ENCODE results near the gene TUBA3C. TPM values are rescaled to one million over a fixed set of nuclear protein-coding genes. Genes with fewer than 3 reads are reported as not detected.

TUBA3C gene
- total RNA-seq, 1 experiment from 2014 or later = not detected

GRCh38 chr13:19173752-19174151 lies 7.9 kb downstream of the TUBA3C start:
- no peak for TF ChIP-seq EZH2 (IDR thresholded peaks at IDR 0.05; ENCODE audit: low read depth)
- TF ChIP-seq, protein P1, sequence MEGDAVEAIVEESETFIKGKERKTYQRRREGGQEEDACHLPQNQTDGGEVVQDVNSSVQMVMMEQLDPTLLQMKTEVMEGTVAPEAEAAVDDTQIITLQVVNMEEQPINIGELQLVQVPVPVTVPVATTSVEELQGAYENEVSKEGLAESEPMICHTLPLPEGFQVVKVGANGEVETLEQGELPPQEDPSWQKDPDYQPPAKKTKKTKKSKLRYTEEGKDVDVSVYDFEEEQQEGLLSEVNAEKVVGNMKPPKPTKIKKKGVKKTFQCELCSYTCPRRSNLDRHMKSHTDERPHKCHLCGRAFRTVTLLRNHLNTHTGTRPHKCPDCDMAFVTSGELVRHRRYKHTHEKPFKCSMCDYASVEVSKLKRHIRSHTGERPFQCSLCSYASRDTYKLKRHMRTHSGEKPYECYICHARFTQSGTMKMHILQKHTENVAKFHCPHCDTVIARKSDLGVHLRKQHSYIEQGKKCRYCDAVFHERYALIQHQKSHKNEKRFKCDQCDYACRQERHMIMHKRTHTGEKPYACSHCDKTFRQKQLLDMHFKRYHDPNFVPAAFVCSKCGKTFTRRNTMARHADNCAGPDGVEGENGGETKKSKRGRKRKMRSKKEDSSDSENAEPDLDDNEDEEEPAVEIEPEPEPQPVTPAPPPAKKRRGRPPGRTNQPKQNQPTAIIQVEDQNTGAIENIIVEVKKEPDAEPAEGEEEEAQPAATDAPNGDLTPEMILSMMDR (conservative IDR thresholded peaks at IDR 0.05) = no peak
- no peaks in the 10 kb centered on the region for H4K20me1 ChIP-seq (ENCODE audit: insufficient read depth)
- no TSS peak for BruUV-seq (replicated peaks)

GRCh38 chr13:19172647-19173030 lies 9.0 kb downstream of the TUBA3C start:
- Histone ChIP-seq H3K27ac (no peak overlapping the region), H2AFZ (no peak overlapping the region), H3K4me3 (no peak overlapping the region), H3K4me1 (replicated peaks; ENCODE audit: insufficient read depth) (no peaks in the 10 kb centered on the region), H4K20me1 (ENCODE audit: insufficient read depth) (no peaks in the 10 kb centered on the region), H3K27me3 (ENCODE audit: insufficient read depth, low read depth) (peaks cover 48% of the 10 kb centered on the region), H3K4me2 (no peak overlapping the region), H3K36me3 (ENCODE audit: low read depth) (no peaks in the 10 kb centered on the region), H3K9me2 (ENCODE audit: insufficient read depth) (no peaks in the 10 kb centered on the region), H3K79me2 (ENCODE audit: low read depth) (no peaks in the 10 kb centered on the region), H3F3A (ENCODE audit: insufficient read depth, low read depth) (no peaks in the 10 kb centered on the region), H3K9me3 (ENCODE audit: insufficient read depth, low read depth) (no peaks in the 10 kb centered on the region)
- intact Hi-C loops (cut with micrococcal nuclease; ENCODE audit: unreplicated experiment) = no loop called here
- BruUV-seq (replicated peaks) = no TSS peak
- ChIA-PET POLR2A (ENCODE audit: unreplicated experiment) (no interaction called here), CTCF (no interaction called here)
- no peak for DNase-seq
- TF ChIP-seq, protein P1 (conservative IDR thresholded peaks at IDR 0.05) = no peak
- TF ChIP-seq EZH2 (IDR thresholded peaks at IDR 0.05; ENCODE audit: low read depth) = no peak

More at GRCh38 chr13:19173752-19174151, 7.9 kb downstream of the TUBA3C start:
- no peaks in the 10 kb centered on the region for H3K4me1 ChIP-seq (replicated peaks; ENCODE audit: insufficient read depth)
- no peak overlapping the region for H3K27ac ChIP-seq
- no peaks in the 10 kb centered on the region for H3F3A ChIP-seq (ENCODE audit: insufficient read depth, low read depth)
- POLR2A ChIA-PET (ENCODE audit: unreplicated experiment) = no interaction called here
- no peaks in the 10 kb centered on the region for H3K9me2 ChIP-seq (ENCODE audit: insufficient read depth)
- intact Hi-C loops (cut with micrococcal nuclease; ENCODE audit: unreplicated experiment) = no loop called here
- CTCF ChIA-PET = no interaction called here
- H3K9me3 ChIP-seq (ENCODE audit: insufficient read depth, low read depth) = no peaks in the 10 kb centered on the region
- H3K36me3 ChIP-seq (ENCODE audit: low read depth) = no peaks in the 10 kb centered on the region
- no peaks in the 10 kb centered on the region for H3K79me2 ChIP-seq (ENCODE audit: low read depth)
- no peak overlapping the region for H3K4me2 ChIP-seq
- no peak overlapping the region for H3K4me3 ChIP-seq
- peaks cover 58% of the 10 kb centered on the region for H3K27me3 ChIP-seq (ENCODE audit: insufficient read depth, low read depth)
- DNase-seq = no peak
- no peak overlapping the region for H2AFZ ChIP-seq

GRCh38 chr13:19172007-19172646 lies 9.5 kb downstream of the TUBA3C start:
- TF ChIP-seq, protein P1 (conservative IDR thresholded peaks at IDR 0.05) = no peak
- no peak for TF ChIP-seq EZH2 (IDR thresholded peaks at IDR 0.05; ENCODE audit: low read depth)
- no peak overlapping the region for H2AFZ ChIP-seq
- H3K9me3 ChIP-seq (ENCODE audit: insufficient read depth, low read depth) = no peaks in the 10 kb centered on the region
- no peak overlapping the region for H3K27ac ChIP-seq
- ChIA-PET POLR2A (ENCODE audit: unreplicated experiment) (no interaction called here), CTCF (no interaction called here)
- no peaks in the 10 kb centered on the region for H3K79me2 ChIP-seq (ENCODE audit: low read depth)
- no peaks in the 10 kb centered on the region for H3F3A ChIP-seq (ENCODE audit: insufficient read depth, low read depth)
- H3K36me3 ChIP-seq (ENCODE audit: low read depth) = no peaks in the 10 kb centered on the region
- no peak overlapping the region for H3K4me2 ChIP-seq
- no TSS peak for BruUV-seq (replicated peaks)
- H3K4me3 ChIP-seq = no peak overlapping the region
- peaks cover 47% of the 10 kb centered on the region for H3K27me3 ChIP-seq (ENCODE audit: insufficient read depth, low read depth)
- H3K9me2 ChIP-seq (ENCODE audit: insufficient read depth) = no peaks in the 10 kb centered on the region
- H3K4me1 ChIP-seq (replicated peaks; ENCODE audit: insufficient read depth) = no peaks in the 10 kb centered on the region
- no peak for DNase-seq
- H4K20me1 ChIP-seq (ENCODE audit: insufficient read depth) = no peaks in the 10 kb centered on the region
- intact Hi-C loops (cut with micrococcal nuclease; ENCODE audit: unreplicated experiment) = no loop called here
